SK-N-SH treated with all-trans-retinoic acid at 6 μM for 48 hours (cell line): Measurements from ENCODE around the gene TASOR2.

Experiments used
- ARNTL ChIP-seq: fragments of 450-650 bp; formaldehyde crosslinking; IDR thresholded peaks from 2 replicates; pipeline ENCODE4 v1.5.0; 2020; ENCODE audit warnings: low read depth, mild to moderate bottlenecking, moderate library complexity, borderline replicate concordance
- BACH2 ChIP-seq: fragments of 250-450 bp; sonication (Bioruptor Pico); IDR thresholded peaks from 2 replicates; pipeline ENCODE4 v1.9.0; 2021; ENCODE audit warnings: mild to moderate bottlenecking, borderline replicate concordance
- CREB5 ChIP-seq: fragments of 250-450 bp; sonication (Bioruptor Pico); IDR thresholded peaks from 2 replicates; pipeline ENCODE4 v1.5.1; 2020; ENCODE audit warnings: low read depth, mild to moderate bottlenecking, moderate library complexity
- CSDC2 ChIP-seq: fragments of 250-450 bp; sonication (Bioruptor Pico); IDR thresholded peaks from 2 replicates; pipeline ENCODE4 v1.5.0; 2020; ENCODE audit warnings: mild to moderate bottlenecking, moderate library complexity
- ESRRG ChIP-seq: fragments of 250-450 bp; sonication (Bioruptor Pico); IDR thresholded peaks from 2 replicates; pipeline ENCODE4 v1.6.1; 2021; ENCODE audit warnings: mild to moderate bottlenecking
- ISL1 ChIP-seq: fragments of 250-450 bp; sonication (Bioruptor Pico); IDR thresholded peaks from 2 replicates; pipeline ENCODE4 v2.1.2; 2022; ENCODE audit warnings: mild to moderate bottlenecking, moderate library complexity
- OSR1 ChIP-seq: fragments of 250-450 bp; sonication (Bioruptor Pico); IDR thresholded peaks from 2 replicates; pipeline ENCODE4 v1.8.0; 2022; ENCODE audit warnings: moderate library complexity, mild to moderate bottlenecking, inconsistent platforms
- PATZ1 ChIP-seq: fragments of 250-450 bp; sonication (Bioruptor Pico); IDR thresholded peaks from 2 replicates; pipeline ENCODE4 v1.8.0; 2020; ENCODE audit warnings: mild to moderate bottlenecking, moderate library complexity, borderline replicate concordance
- TCF4 ChIP-seq: fragments of 250-450 bp; sonication (Bioruptor Pico); IDR thresholded peaks from 2 replicates; pipeline ENCODE4 v1.8.0; 2021; ENCODE audit warnings: mild to moderate bottlenecking, moderate library complexity, borderline replicate concordance
- TSHZ2 ChIP-seq: fragments of 250-450 bp; sonication (Bioruptor Pico); IDR thresholded peaks from 2 replicates; pipeline ENCODE4 v1.5.0; 2020; ENCODE audit warnings: mild to moderate bottlenecking, moderate library complexity
- ZFP3 ChIP-seq: fragments of 250-450 bp; sonication (Bioruptor Pico); IDR thresholded peaks from 2 replicates; pipeline ENCODE4 v1.5.0; 2020; ENCODE audit warnings: mild to moderate bottlenecking, moderate library complexity

GRCh38 chr10:5640501-5640900 is 44.1 kb upstream of the TASOR2 start:
- TF ChIP-seq TSHZ2 (CRISPR knock-in tag) (no peak), PATZ1 (no peak), CREB5 (CRISPR knock-in tag) (no peak), ESRRG (no peak), TCF4 (no peak), OSR1 (no peak), ARNTL (CRISPR knock-in tag) (no peak), ZFP3 (no peak), ISL1 (CRISPR knock-in tag) (no peak), BACH2 (CRISPR knock-in tag) (no peak), CSDC2 (CRISPR knock-in tag) (no peak)
